Measurements from ENCODE around the gene EPS8L2.

Gene EPS8L2

GRCh38 chr11:703506-703905, 2.5 kb upstream of the EPS8L2 start:
- no peak for DNase-seq
- H3K27ac ChIP-seq = no peak overlapping the region
- H3K9me3 ChIP-seq (ENCODE audit: severe bottlenecking) = no peaks in the 10 kb centered on the region
- H3K4me3 ChIP-seq (ENCODE audit: low read depth, low read length) = no peak overlapping the region
- H3K27me3 ChIP-seq (ENCODE audit: insufficient read depth, low read depth, severe bottlenecking) = no peaks in the 10 kb centered on the region
- no peaks in the 10 kb centered on the region; the same call in 1 of the 2 replicates for H3K36me3 ChIP-seq
- no peak for TF ChIP-seq CTCF (IDR thresholded peaks at IDR 0.05; ENCODE audit: low read depth, low read length)

- DNase-seq = no peak
- no peak overlapping the region for H3K4me3 ChIP-seq (ENCODE audit: low read depth, low read length)
- no peaks in the 10 kb centered on the region for H3K9me3 ChIP-seq (ENCODE audit: severe bottlenecking)
- H3K36me3 ChIP-seq = no peaks in the 10 kb centered on the region; the same call in 1 of the 2 replicates
- no peaks in the 10 kb centered on the region for H3K27me3 ChIP-seq (ENCODE audit: insufficient read depth, low read depth, severe bottlenecking)
- H3K27ac ChIP-seq = no peak overlapping the region
- TF ChIP-seq CTCF (IDR thresholded peaks at IDR 0.05; ENCODE audit: low read depth, low read length) = no peak
Measured at GRCh38 chr11:704228-704674, 1.8 kb upstream of the EPS8L2 start.

- Histone ChIP-seq H3K36me3 (no peaks in the 10 kb centered on the region; the same call in 1 of the 2 replicates), H3K27ac (no peak overlapping the region), H3K9me3 (ENCODE audit: severe bottlenecking) (no peaks in the 10 kb centered on the region), H3K4me3 (ENCODE audit: low read depth, low read length) (no peak overlapping the region), H3K27me3 (ENCODE audit: insufficient read depth, low read depth, severe bottlenecking) (no peaks in the 10 kb centered on the region)
- no peak for DNase-seq
- no peak for TF ChIP-seq CTCF (IDR thresholded peaks at IDR 0.05; ENCODE audit: low read depth, low read length)
Measured at GRCh38 chr11:704781-705645, 1.0 kb upstream of the EPS8L2 start.

GRCh38 chr11:706439-706956, 467 bp downstream of the EPS8L2 start:
- no peak for DNase-seq
- H3K27me3 ChIP-seq (ENCODE audit: insufficient read depth, low read depth, severe bottlenecking) = no peaks in the 10 kb centered on the region
- no peak overlapping the region for H3K4me3 ChIP-seq (ENCODE audit: low read depth, low read length)
- TF ChIP-seq CTCF (IDR thresholded peaks at IDR 0.05; ENCODE audit: low read depth, low read length) = no peak
- H3K27ac ChIP-seq = peak overlapping the region; percentile 68
- H3K9me3 ChIP-seq (ENCODE audit: severe bottlenecking) = no peaks in the 10 kb centered on the region
- H3K36me3 ChIP-seq = no peaks in the 10 kb centered on the region; the same call in 1 of the 2 replicates

GRCh38 chr11:706957-707816, 1.2 kb downstream of the EPS8L2 start:
- Histone ChIP-seq H3K36me3 (no peaks in the 10 kb centered on the region), H3K27ac (peak overlapping the region; percentile 68), H3K4me3 (ENCODE audit: low read depth, low read length) (no peak overlapping the region), H3K27me3 (ENCODE audit: insufficient read depth, low read depth, severe bottlenecking) (no peaks in the 10 kb centered on the region), H3K9me3 (ENCODE audit: severe bottlenecking) (no peaks in the 10 kb centered on the region)
- TF ChIP-seq CTCF (IDR thresholded peaks at IDR 0.05; ENCODE audit: low read depth, low read length) = peak; percentile 47; the same call in 1 of the 2 replicates
- peak; percentile 71 for DNase-seq

All from WERI-Rb-1 (cell line).